ENCODE measurements around the gene SOD1.

DNA sequence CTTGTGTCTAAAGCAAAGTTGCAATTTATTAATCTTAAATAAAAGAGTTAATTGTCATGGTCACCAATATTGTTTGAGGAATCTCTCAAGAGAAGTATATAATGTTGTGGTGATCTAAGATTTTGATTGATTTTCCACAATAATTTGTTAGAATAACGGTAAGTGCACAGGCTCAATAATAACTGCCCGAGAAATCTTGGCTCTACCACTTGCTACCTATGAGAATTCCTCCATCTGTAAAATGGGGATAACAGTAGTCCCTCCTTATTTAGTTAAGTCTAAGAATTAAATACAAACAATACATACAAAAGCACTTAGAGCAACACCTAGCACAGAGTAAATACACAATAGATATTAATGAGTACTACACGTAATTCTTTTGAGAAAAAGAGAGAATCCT is 53.6 kb downstream of the SOD1 start:
- TF ChIP-seq GABPA (IDR thresholded peaks at IDR 0.05; ENCODE audit: borderline replicate concordance, insufficient read depth, low read length) (no peak), JUND (IDR thresholded peaks at IDR 0.05; ENCODE audit: low read length) (no peak)
